Osteocyte (in vitro differentiated cells): ENCODE results near the gene MIAT. TPM values are rescaled to one million over a fixed set of nuclear protein-coding genes. Genes with fewer than 3 reads are reported as not detected.

Source experiments
- DNase-seq: peaks from one replicate; pipeline ENCODE4 v3.0.0; 2021; ENCODE audit warnings: mixed read lengths; ENCODE audit not compliant: unreplicated experiment; ENCODE audit errors: extremely low spot score
- H3K27ac Mint-ChIP-seq: one replicate; pipeline ENCODE4 v1.8.0; 2021; ENCODE audit warnings: mild to moderate bottlenecking, mixed read lengths; ENCODE audit not compliant: unreplicated experiment
- H3K27me3 Mint-ChIP-seq: one replicate; pipeline ENCODE4 v1.8.0; 2021; ENCODE audit warnings: mixed read lengths; ENCODE audit not compliant: unreplicated experiment
- H3K36me3 Mint-ChIP-seq: one replicate; pipeline ENCODE4 v1.8.0; 2021; ENCODE audit warnings: mixed read lengths; ENCODE audit not compliant: unreplicated experiment
- H3K4me1 Mint-ChIP-seq: one replicate; pipeline ENCODE4 v1.8.0; 2021; ENCODE audit warnings: mixed read lengths; ENCODE audit not compliant: unreplicated experiment
- H3K4me3 Mint-ChIP-seq: one replicate; pipeline ENCODE4 v1.8.0; 2021; ENCODE audit warnings: mild to moderate bottlenecking, moderate library complexity, mixed read lengths; ENCODE audit not compliant: unreplicated experiment
- H3K9me3 Mint-ChIP-seq: one replicate; pipeline ENCODE4 v1.8.0; 2021; ENCODE audit warnings: mixed read lengths; ENCODE audit not compliant: unreplicated experiment
- total RNA-seq: library from RNA; stranded (reverse); gene quantifications from 2 replicates; pipeline ENCODE4 v1.2.1, GENCODE V29; 2021
- TF ChIP-seq, protein P1 (sequence below): fragments of 200-600 bp; sonication (generic); IDR thresholded peaks from 2 replicates; pipeline ENCODE4 v1.5.0; 2021; ENCODE audit warnings: antibody characterized with exemption, mild to moderate bottlenecking, moderate library complexity

MIAT gene
- total RNA-seq, 1 donor from 2014 or later: 3.3 TPM

DNA sequence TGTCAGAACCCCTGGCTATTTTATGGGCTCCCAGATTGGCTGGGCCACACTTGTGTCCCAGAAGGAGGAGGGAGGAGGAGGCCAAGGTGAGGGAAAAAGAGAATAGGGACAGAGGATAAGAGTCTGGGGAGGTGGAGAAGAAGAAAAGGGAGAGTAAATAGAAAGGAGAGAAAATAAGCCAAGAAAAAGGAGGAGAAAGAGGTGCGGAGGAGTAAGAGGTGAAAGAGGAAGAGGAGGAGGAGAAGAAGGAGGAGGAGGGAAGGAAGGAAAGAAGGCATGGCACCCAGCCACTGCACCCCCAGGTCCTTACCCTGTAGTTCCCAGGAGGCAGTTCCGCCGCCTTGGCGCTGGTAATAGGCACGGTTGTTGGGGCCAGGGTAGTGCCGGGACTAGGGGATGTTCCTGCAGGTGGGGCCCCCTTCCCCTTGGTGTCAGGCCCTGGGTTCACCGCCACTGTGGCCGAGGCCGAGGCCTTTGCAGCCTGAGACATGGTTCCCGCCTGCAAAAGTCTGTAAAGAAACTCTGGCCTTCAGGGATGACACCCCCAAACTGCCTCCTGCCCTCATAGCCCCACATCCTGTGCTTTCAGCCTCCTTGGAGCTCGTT is 41.5 kb upstream of the MIAT start:
- H3K27me3 Mint-ChIP-seq: peaks cover 40% of the 10 kb centered on the region
- H3K27ac Mint-ChIP-seq: no peak overlapping the region
- no peak for DNase-seq
- peaks cover 5% of the 10 kb centered on the region for H3K4me1 Mint-ChIP-seq
- H3K9me3 Mint-ChIP-seq: no peaks in the 10 kb centered on the region
- TF ChIP-seq, protein P1, sequence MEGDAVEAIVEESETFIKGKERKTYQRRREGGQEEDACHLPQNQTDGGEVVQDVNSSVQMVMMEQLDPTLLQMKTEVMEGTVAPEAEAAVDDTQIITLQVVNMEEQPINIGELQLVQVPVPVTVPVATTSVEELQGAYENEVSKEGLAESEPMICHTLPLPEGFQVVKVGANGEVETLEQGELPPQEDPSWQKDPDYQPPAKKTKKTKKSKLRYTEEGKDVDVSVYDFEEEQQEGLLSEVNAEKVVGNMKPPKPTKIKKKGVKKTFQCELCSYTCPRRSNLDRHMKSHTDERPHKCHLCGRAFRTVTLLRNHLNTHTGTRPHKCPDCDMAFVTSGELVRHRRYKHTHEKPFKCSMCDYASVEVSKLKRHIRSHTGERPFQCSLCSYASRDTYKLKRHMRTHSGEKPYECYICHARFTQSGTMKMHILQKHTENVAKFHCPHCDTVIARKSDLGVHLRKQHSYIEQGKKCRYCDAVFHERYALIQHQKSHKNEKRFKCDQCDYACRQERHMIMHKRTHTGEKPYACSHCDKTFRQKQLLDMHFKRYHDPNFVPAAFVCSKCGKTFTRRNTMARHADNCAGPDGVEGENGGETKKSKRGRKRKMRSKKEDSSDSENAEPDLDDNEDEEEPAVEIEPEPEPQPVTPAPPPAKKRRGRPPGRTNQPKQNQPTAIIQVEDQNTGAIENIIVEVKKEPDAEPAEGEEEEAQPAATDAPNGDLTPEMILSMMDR: no peak
- no peaks in the 10 kb centered on the region for H3K36me3 Mint-ChIP-seq
- H3K4me3 Mint-ChIP-seq: no peak overlapping the region

DNA sequence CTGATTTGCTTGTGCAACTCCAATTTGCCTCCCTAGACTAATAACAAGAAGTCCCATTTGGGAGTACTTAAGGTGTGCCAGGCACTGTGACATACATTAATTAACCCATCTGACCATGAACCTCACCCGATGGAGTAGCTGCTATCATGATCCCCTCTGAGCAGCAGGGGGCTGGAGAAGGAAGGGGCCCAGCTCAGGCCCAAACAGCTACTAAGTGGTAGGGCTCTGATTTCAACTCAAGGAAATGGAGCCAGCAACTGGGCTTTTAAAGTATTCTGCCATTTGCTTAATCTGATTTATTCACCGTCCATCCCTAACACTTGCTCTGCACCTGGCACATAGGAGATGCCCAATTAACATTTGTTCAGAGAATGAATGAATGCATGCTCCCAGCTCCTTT is 40.7 kb upstream of the MIAT start:
- DNase-seq: no peak
- peaks cover 5% of the 10 kb centered on the region for H3K4me1 Mint-ChIP-seq
- no peak overlapping the region for H3K27ac Mint-ChIP-seq
- TF ChIP-seq, protein P1: no peak
- H3K36me3 Mint-ChIP-seq: no peaks in the 10 kb centered on the region
- H3K27me3 Mint-ChIP-seq: peaks cover 43% of the 10 kb centered on the region
- no peaks in the 10 kb centered on the region for H3K9me3 Mint-ChIP-seq
- no peak overlapping the region for H3K4me3 Mint-ChIP-seq

DNA sequence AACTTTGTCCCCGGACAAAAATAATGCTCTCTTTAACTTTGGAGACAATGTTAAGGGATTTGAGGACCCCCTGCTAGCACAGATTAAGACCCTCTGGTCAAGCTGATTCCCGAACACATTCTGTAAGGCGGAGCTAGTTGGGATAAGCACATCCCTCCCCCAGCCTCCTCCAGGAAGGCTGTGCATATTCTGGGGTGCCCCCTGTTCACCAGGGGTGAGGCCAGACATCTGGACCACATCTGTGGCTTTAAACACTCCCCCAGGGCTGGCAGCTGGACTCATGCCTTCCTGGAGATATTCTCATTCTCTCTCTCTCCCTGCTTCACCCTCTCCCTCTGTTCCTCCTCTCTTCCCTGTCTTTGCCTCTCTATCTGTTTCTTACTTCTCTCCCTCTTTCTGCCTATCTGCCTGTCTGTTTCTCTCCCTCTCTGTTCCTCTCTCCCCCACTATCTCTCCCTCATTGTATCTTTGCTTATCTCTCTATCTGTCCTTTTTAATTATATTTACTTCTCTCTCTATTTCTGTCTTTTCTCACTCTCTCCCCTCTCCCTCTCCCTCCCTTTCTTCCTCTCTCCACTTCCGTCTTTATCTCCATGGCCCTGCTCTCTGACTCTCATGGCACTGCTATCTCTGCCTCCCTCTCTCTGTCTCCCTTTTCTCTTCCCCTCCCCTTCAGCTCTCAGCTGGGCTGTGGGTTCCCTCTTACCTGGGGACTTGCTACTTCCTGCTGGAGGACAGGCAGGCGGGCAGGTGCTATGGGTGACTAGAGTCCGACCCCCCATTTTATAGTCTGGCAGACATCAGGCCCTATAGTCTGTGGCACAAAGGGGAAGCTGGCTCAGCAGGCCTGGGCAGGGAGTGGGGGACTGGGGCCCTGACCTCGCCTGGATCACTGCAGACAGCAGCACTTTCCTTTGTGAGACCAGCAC is 39.9 kb upstream of the MIAT start, which contains the start of gene CRYBB1:
TSS of gene CRYBB1 (minus strand) at position 757 of the 929 bp plus-strand sequence. CDS start 1,708 bp downstream, outside the sequence.
- H3K27ac Mint-ChIP-seq: no peak within 1 kb of the TSS
- peaks cover 48% of the 10 kb centered on the region for H3K27me3 Mint-ChIP-seq
- H3K36me3 Mint-ChIP-seq: no peaks in the 10 kb centered on the region
- H3K4me3 Mint-ChIP-seq: no peak within 1 kb of the TSS
- H3K9me3 Mint-ChIP-seq: no peaks in the 10 kb centered on the region
- peaks cover 5% of the 10 kb centered on the region for H3K4me1 Mint-ChIP-seq
- DNase-seq: no peak
- TF ChIP-seq, protein P1: no peak

DNA sequence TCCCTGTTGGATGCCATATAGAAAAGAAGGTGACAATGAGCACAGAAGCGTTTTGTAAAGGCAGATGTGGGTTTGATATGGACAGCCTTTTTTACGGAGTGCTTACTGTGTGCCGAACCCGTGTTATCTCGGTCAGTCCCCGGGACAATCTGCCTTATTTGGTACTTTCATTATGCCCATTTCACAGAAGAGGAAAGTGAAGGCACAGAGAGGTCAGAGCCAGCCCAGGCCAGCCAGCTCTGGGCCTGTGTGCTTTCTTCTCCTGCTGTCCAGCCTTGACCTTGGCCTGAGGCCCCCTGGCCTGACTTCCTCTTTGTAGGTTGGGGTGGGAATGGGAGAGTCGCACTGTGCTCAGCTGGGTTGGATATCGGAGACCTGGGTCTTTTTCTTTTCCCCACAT is 38.9 kb upstream of the MIAT start:
- no peak for DNase-seq
- Mint-ChIP-seq H3K4me3 (no peak overlapping the region), H3K27ac (no peak overlapping the region), H3K4me1 (peaks cover 5% of the 10 kb centered on the region), H3K9me3 (no peaks in the 10 kb centered on the region), H3K36me3 (no peaks in the 10 kb centered on the region), H3K27me3 (peaks cover 48% of the 10 kb centered on the region)
- TF ChIP-seq, protein P1: no peak

- TF ChIP-seq, protein P1: no peak
- Mint-ChIP-seq H3K4me3 (no peak overlapping the region), H3K9me3 (peaks cover 4% of the 10 kb centered on the region), H3K4me1 (peaks cover 5% of the 10 kb centered on the region), H3K27ac (no peak overlapping the region), H3K27me3 (peaks cover 44% of the 10 kb centered on the region), H3K36me3 (no peaks in the 10 kb centered on the region)
- DNase-seq: no peak
These were observed 37.9 kb upstream of the MIAT start for GRCh38 chr22:26619510-26619909.
